Neural progenitor cell (in vitro differentiated cells): ENCODE measurements around the gene NGFR.

ENCODE experiments used
- CTCF ChIP-seq: fragments of 200-600 bp; sonication (generic); IDR thresholded peaks from 2 replicates; pipeline ENCODE4 v1.5.1; 2017; ENCODE audit warnings: antibody characterized with exemption, mild to moderate bottlenecking
- EZH2phosphoT487 ChIP-seq: fragments of 200-600 bp; sonication (generic); IDR thresholded peaks from 2 replicates; pipeline ENCODE4 v1.6.1; 2017; ENCODE audit warnings: antibody characterized with exemption

GRCh38 chr17:49527927-49528651, 33.0 kb downstream of the NGFR start:
- TF ChIP-seq CTCF (no peak), EZH2phosphoT487 (no peak)
